GM23338 (cell line): Measurements from ENCODE around the gene MYO5B. TPM values are rescaled to one million over a fixed set of nuclear protein-coding genes. Genes with fewer than 3 reads are reported as not detected.

Experiments
- ATAC-seq: fragments of 200-7000 bp; cut with Tn5 transposase; 3 replicates; pipeline ENCODE4 v1.9.1; 2020
- DNase-seq: peaks from one replicate; pipeline ENCODE4 v3.0.0-alpha.2; 2015; ENCODE audit warnings: low spot score
- H2AFZ ChIP-seq: fragments of 200-600 bp; sonication (generic); 2 replicates; pipeline ENCODE4 v1.8.0; 2016; ENCODE audit warnings: antibody characterized with exemption, mild to moderate bottlenecking, moderate library complexity
- H3F3A ChIP-seq: fragments of 200-600 bp; sonication (generic); replicated peaks from 2 replicates; pipeline ENCODE4 v1.8.0; 2017; ENCODE audit warnings: antibody characterized with exemption, mixed run types, low read depth
- H3K27ac ChIP-seq: fragments of 200-600 bp; sonication (generic); 2 replicates; pipeline ENCODE4 v1.6.1; 2016; ENCODE audit warnings: low read depth
- H3K27me3 ChIP-seq: fragments of 200-600 bp; sonication (generic); 2 replicates; pipeline ENCODE4 v1.8.0; 2016; ENCODE audit warnings: mild to moderate bottlenecking, mixed run types, moderate library complexity; ENCODE audit not compliant: insufficient read depth
- H3K36me3 ChIP-seq: fragments of 200-600 bp; sonication (generic); 2 replicates; pipeline ENCODE4 v1.8.0; 2016; ENCODE audit warnings: mild to moderate bottlenecking; ENCODE audit not compliant: insufficient read depth
- H3K4me1 ChIP-seq: fragments of 200-600 bp; sonication (generic); 2 replicates; pipeline ENCODE4 v1.8.0; 2016; ENCODE audit warnings: mild to moderate bottlenecking, moderate library complexity; ENCODE audit not compliant: insufficient read depth
- H3K4me2 ChIP-seq: fragments of 200-600 bp; sonication (generic); 2 replicates; pipeline ENCODE4 v1.7.1; 2017; ENCODE audit warnings: mixed run types
- H3K4me3 ChIP-seq: fragments of 200-600 bp; sonication (generic); 2 replicates; pipeline ENCODE4 v1.6.1; 2016; ENCODE audit warnings: mixed run types
- H3K79me2 ChIP-seq: fragments of 200-600 bp; sonication (generic); replicated peaks from 2 replicates; pipeline ENCODE4 v1.8.0; 2017; ENCODE audit warnings: mild to moderate bottlenecking; ENCODE audit not compliant: insufficient read depth
- H3K9me2 ChIP-seq: fragments of 200-600 bp; sonication (generic); 2 replicates; pipeline ENCODE4 v1.8.0; 2017; ENCODE audit not compliant: insufficient read depth
- H4K20me1 ChIP-seq: fragments of 200-600 bp; sonication (generic); replicated peaks from 2 replicates; pipeline ENCODE4 v1.8.0; 2017; ENCODE audit warnings: mild to moderate bottlenecking; ENCODE audit not compliant: insufficient read depth
- H3K27ac Mint-ChIP-seq: 2 replicates; pipeline ENCODE4 v1.8.0; 2020; ENCODE audit warnings: inconsistent platforms, mild to moderate bottlenecking, moderate library complexity, mixed read lengths
- H3K27me3 Mint-ChIP-seq: 3 replicates; pipeline ENCODE4 v1.8.0; 2022; ENCODE audit warnings: low read depth, mild to moderate bottlenecking, moderate library complexity, mixed read lengths, inconsistent platforms; ENCODE audit not compliant: insufficient read depth, poor library complexity
- H3K36me3 Mint-ChIP-seq: 3 replicates; pipeline ENCODE4 v1.8.0; 2021; ENCODE audit warnings: low read depth, mild to moderate bottlenecking, inconsistent platforms, moderate library complexity, mixed read lengths
- H3K4me1 Mint-ChIP-seq: 3 replicates; pipeline ENCODE4 v1.8.0; 2020; ENCODE audit warnings: mild to moderate bottlenecking, inconsistent platforms, mixed read lengths
- H3K4me3 Mint-ChIP-seq: 3 replicates; pipeline ENCODE4 v1.8.0; 2021; ENCODE audit warnings: moderate library complexity, mild to moderate bottlenecking, inconsistent platforms, mixed read lengths
- H3K9me3 Mint-ChIP-seq: 3 replicates; pipeline ENCODE4 v1.8.0; 2020; ENCODE audit warnings: moderate library complexity, mild to moderate bottlenecking, inconsistent platforms, mixed read lengths
- CTCF ChIP-seq, 2 experiments: fragments of 200-600 bp in 1 of 2; sonication (generic) in 1 of 2; conservative IDR thresholded peaks; 2 replicates each; pipeline versions ENCODE4 v1.5.1 to v1.6.1; 2016 to 2017; ENCODE audit warnings: antibody characterized with exemption in 2 of 2, low read depth in 2 of 2, mild to moderate bottlenecking in 2 of 2, moderate library complexity in 1 of 2
- REST ChIP-seq: IDR thresholded peaks from one replicate; pipeline ENCODE4 v1.6.1; 2018; ENCODE audit warnings: antibody characterized with exemption; ENCODE audit not compliant: unreplicated experiment
- STAT1 ChIP-seq: IDR thresholded peaks from one replicate; pipeline ENCODE4 v1.6.1; 2016; ENCODE audit warnings: antibody characterized with exemption; ENCODE audit not compliant: unreplicated experiment
- ZNF331 ChIP-seq: fragments of 250-450 bp; sonication (Bioruptor Pico); IDR thresholded peaks from 2 replicates; pipeline ENCODE4 v1.5.0; 2020; ENCODE audit warnings: low read depth, mild to moderate bottlenecking, moderate library complexity
- polyA plus RNA-seq: library from polyadenylated mRNA; unstranded; fragments of >200 nt; fragmentation: Nextera tagmentation; extraction: Ambion mirVana; gene quantifications from 2 replicates; pipeline ENCODE4 v1.2.1, GENCODE V29; 2016
- total RNA-seq: library from RNA; depleted of rRNA; stranded (reverse); fragments of >200 nt; shearing (Covaris generic); gene quantifications from 2 replicates; pipeline ENCODE4 v1.2.3, GENCODE V29; 2014

MYO5B gene
- total and polyA plus RNA-seq, 2 experiments from 2014 or later = 3.2 to 19.1 TPM

GRCh38 chr18:49849331-49850217 is 345.4 kb downstream of the MYO5B start (continued):
- no peak for TF ChIP-seq CTCF (conservative IDR thresholded peaks at IDR 0.05; ENCODE audit: low read depth in 2 of 2)

GRCh38 chr18:49848115-49848514 is 346.8 kb downstream of the MYO5B start:
- H3K36me3 Mint-ChIP-seq = no peaks in the 10 kb centered on the region; the same call in 2 of the 3 replicates
- no peak overlapping the region for H3K4me3 ChIP-seq
- no peak for DNase-seq

More at GRCh38 chr18:49848115-49848514, 346.8 kb downstream of the MYO5B start:
- Histone ChIP-seq H3K79me2 (no peaks in the 10 kb centered on the region), H3K4me2 (no peak overlapping the region), H3F3A (no peaks in the 10 kb centered on the region), H3K27me3 (no peaks in the 10 kb centered on the region), H2AFZ (no peak overlapping the region), H4K20me1 (no peaks in the 10 kb centered on the region), H3K36me3 (no peaks in the 10 kb centered on the region), H3K4me1 (no peaks in the 10 kb centered on the region), H3K9me2 (no peaks in the 10 kb centered on the region), H3K27ac (no peak overlapping the region)
- Mint-ChIP-seq H3K27ac (no peak overlapping the region), H3K9me3 (no peaks in the 10 kb centered on the region), H3K4me1 (peaks cover 35% of the 10 kb centered on the region), H3K27me3 (peaks cover 8% of the 10 kb centered on the region), H3K4me3 (no peak overlapping the region)
- no peak for ATAC-seq
- TF ChIP-seq ZNF331 (CRISPR knock-in tag) (no peak), STAT1 (no peak), CTCF (conservative IDR thresholded peaks at IDR 0.05; ENCODE audit: low read depth in 2 of 2) (no peak), REST (no peak)
